Measurements from ENCODE around the gene FYN. TPM values are rescaled to one million over a fixed set of nuclear protein-coding genes. Genes with fewer than 3 reads are reported as not detected.
A peak's percentile ranks its signal among the peaks of the same experiment; 100 is the strongest.

FYN gene
- total and polyA plus RNA-seq, 2 of the 13 experiments (the other 11 are each of a cell fraction or from before 2014, with no cell fraction given): 15.5 to 24.6 TPM

DNA sequence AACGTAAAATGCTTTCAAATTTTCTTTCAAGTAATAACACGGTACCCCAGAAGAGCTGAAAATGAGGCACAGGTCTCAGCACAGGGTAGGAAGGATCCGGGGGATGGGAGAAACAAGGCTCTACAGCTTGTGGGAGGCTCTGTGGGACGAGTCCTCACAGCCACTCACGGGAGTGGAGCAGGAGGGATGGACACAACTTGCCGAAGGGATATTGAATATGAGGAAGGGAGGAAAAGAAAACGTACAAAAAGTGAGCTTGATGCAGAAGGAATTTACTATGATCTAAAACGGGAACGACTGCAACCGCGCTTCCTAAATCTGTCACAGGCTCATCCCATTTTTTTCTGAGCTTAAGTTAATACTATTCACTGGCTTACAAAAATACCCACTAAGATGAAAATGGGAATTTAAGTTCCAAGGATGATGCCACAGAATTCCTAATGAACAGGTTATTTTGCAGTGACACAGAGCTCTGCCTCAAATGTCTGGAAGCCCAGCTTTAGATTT is 72.9 kb downstream of the FYN start:
- Histone ChIP-seq H3K79me2 (ENCODE audit: insufficient read depth, low read length) (no peaks in the 10 kb centered on the region), H3K4me2 (ENCODE audit: low read depth, low read length) (no peak overlapping the region), H3K27me3 (ENCODE audit: control insufficient read depth in 1 of 2, insufficient read depth in 2 of 2, low read length in 2 of 2) (no peaks in the 10 kb centered on the region), H2AFZ (ENCODE audit: low read length) (no peak overlapping the region), H3K9ac (ENCODE audit: insufficient read depth, low read depth, low read length) (no peak overlapping the region), H3K4me1 (ENCODE audit: insufficient read depth, low read length) (peaks cover 26% of the 10 kb centered on the region), H4K20me1 (ENCODE audit: insufficient read depth, low read length) (no peaks in the 10 kb centered on the region), H3K36me3 (replicated peaks in 1 of 2; ENCODE audit: control insufficient read depth in 1 of 2, insufficient read depth in 2 of 2, low read length in 2 of 2) (no peaks in the 10 kb centered on the region), H3K9me3 (ENCODE audit: low read length) (no peaks in the 10 kb centered on the region), H3K27ac (ENCODE audit: extremely low read length, insufficient read depth, low read length) (no peak overlapping the region), H3K4me3 (replicated peaks in 1 of 3; ENCODE audit: insufficient read depth in 1 of 3, low read depth in 2 of 3, low read length in 3 of 3) (no peak overlapping the region)
- ChIA-PET POLR2A (no interaction called here), CTCF (ENCODE audit: low intra/inter-chr PET ratio, low total read pairs) (no interaction called here)
- 78% methylated on average over 11 of the region's 11 CpGs for WGBS (ENCODE audit: low lambda C conversion rate)
- no peak for ATAC-seq
- TF ChIP-seq TBX3 (IDR thresholded peaks at IDR 0.05; ENCODE audit: borderline replicate concordance) (no peak), ZNF782 (CRISPR knock-in tag; IDR thresholded peaks at IDR 0.05; ENCODE audit: borderline replicate concordance) (no peak), TEAD2 (CRISPR knock-in tag; IDR thresholded peaks at IDR 0.05) (no peak), ZNF598 (CRISPR knock-in tag; IDR thresholded peaks at IDR 0.05; ENCODE audit: borderline replicate concordance) (no peak), KDM2A (CRISPR knock-in tag; IDR thresholded peaks at IDR 0.05; ENCODE audit: borderline replicate concordance, low read depth) (no peak), ZSCAN20 (CRISPR knock-in tag; IDR thresholded peaks at IDR 0.05; ENCODE audit: borderline replicate concordance) (no peak), RBM39 (IDR thresholded peaks at IDR 0.05; ENCODE audit: low read depth, low read length, poor library complexity, severe bottlenecking) (no peak), HMG20A (CRISPR knock-in tag; IDR thresholded peaks at IDR 0.05; ENCODE audit: borderline replicate concordance) (no peak)
- no TSS peak for BruUV-seq (replicated peaks)
- no peak for FAIRE-seq
- no peak for DNase-seq (ENCODE audit: low spot score)
- intact Hi-C loops (cut with micrococcal nuclease; ENCODE audit: unreplicated experiment): no loop called here
- in situ Hi-C loops (cut with HindIII; ENCODE audit: extremely low pct_ligation_motif_present, low pct_unique_long_range_greater_than_20kb): no loop called here

DNA sequence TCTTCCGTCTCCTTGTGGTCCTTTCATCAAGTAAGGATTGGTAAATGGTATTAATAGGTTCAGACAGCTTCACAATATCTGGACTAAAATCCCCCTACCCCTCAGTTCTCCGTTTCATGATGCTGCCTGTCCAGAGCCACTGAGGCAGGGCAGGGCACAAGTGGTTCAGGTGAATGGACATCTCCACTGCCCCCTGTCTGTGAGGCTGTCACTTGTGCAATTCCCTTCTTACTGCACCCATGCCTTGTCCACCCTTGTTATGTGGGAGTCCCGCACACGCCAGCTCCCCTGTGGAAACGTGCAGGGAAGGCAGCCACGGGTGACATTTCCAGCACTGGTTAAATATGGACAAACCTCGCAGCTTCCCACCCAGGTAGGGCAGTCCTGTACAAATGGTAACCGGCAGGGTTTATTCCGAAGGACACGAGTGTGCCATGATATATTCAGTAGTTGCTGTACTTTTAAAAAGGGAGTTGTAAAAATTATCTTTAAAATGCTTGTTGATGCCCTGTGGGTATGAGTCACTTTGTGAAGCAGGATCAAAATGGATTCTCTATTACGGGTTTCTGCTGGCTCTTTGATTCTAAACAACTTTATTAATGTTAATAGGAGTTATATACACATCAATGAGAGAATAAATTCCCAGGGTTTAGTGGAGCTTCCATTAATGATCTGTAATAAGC is 73.5 kb downstream of the FYN start:
- H3K4me2 ChIP-seq (ENCODE audit: low read depth, low read length): no peak overlapping the region
- TF ChIP-seq, protein P1, sequence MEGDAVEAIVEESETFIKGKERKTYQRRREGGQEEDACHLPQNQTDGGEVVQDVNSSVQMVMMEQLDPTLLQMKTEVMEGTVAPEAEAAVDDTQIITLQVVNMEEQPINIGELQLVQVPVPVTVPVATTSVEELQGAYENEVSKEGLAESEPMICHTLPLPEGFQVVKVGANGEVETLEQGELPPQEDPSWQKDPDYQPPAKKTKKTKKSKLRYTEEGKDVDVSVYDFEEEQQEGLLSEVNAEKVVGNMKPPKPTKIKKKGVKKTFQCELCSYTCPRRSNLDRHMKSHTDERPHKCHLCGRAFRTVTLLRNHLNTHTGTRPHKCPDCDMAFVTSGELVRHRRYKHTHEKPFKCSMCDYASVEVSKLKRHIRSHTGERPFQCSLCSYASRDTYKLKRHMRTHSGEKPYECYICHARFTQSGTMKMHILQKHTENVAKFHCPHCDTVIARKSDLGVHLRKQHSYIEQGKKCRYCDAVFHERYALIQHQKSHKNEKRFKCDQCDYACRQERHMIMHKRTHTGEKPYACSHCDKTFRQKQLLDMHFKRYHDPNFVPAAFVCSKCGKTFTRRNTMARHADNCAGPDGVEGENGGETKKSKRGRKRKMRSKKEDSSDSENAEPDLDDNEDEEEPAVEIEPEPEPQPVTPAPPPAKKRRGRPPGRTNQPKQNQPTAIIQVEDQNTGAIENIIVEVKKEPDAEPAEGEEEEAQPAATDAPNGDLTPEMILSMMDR (CRISPR knock-in tag; IDR thresholded peaks at IDR 0.05): peak; percentile 30
- TF ChIP-seq ZNF670 (CRISPR knock-in tag; IDR thresholded peaks at IDR 0.05; ENCODE audit: borderline replicate concordance) (no peak), ZNF296 (CRISPR knock-in tag; conservative IDR thresholded peaks at IDR 0.05) (no peak), SMAD1 (CRISPR knock-in tag; IDR thresholded peaks at IDR 0.05; ENCODE audit: borderline replicate concordance, low read depth) (no peak), STAT5B (CRISPR knock-in tag; IDR thresholded peaks at IDR 0.05) (no peak)
- TF ChIP-seq, protein P2, sequence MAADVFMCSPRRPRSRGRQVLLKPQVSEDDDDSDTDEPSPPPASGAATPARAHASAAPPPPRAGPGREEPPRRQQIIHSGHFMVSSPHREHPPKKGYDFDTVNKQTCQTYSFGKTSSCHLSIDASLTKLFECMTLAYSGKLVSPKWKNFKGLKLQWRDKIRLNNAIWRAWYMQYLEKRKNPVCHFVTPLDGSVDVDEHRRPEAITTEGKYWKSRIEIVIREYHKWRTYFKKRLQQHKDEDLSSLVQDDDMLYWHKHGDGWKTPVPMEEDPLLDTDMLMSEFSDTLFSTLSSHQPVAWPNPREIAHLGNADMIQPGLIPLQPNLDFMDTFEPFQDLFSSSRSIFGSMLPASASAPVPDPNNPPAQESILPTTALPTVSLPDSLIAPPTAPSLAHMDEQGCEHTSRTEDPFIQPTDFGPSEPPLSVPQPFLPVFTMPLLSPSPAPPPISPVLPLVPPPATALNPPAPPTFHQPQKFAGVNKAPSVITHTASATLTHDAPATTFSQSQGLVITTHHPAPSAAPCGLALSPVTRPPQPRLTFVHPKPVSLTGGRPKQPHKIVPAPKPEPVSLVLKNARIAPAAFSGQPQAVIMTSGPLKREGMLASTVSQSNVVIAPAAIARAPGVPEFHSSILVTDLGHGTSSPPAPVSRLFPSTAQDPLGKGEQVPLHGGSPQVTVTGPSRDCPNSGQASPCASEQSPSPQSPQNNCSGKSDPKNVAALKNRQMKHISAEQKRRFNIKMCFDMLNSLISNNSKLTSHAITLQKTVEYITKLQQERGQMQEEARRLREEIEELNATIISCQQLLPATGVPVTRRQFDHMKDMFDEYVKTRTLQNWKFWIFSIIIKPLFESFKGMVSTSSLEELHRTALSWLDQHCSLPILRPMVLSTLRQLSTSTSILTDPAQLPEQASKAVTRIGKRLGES (CRISPR knock-in tag; IDR thresholded peaks at IDR 0.05; ENCODE audit: borderline replicate concordance): no peak

More for the DNA sequence above, 73.5 kb downstream of the FYN start:
- intact Hi-C loops (cut with micrococcal nuclease; ENCODE audit: unreplicated experiment): no loop called here
- H3K9ac ChIP-seq (ENCODE audit: insufficient read depth, low read depth, low read length): no peak overlapping the region
- H3K4me3 ChIP-seq (replicated peaks in 1 of 3; ENCODE audit: insufficient read depth in 1 of 3, low read depth in 2 of 3, low read length in 3 of 3): no peak overlapping the region
- H3K79me2 ChIP-seq (ENCODE audit: insufficient read depth, low read length): no peaks in the 10 kb centered on the region
- H3K9me3 ChIP-seq (ENCODE audit: low read length): no peaks in the 10 kb centered on the region
- no TSS peak for BruUV-seq (replicated peaks)
- H3K36me3 ChIP-seq (replicated peaks in 1 of 2; ENCODE audit: control insufficient read depth in 1 of 2, insufficient read depth in 2 of 2, low read length in 2 of 2): no peaks in the 10 kb centered on the region
- H3K27ac ChIP-seq (ENCODE audit: extremely low read length, insufficient read depth, low read length): no peak overlapping the region
- POLR2A ChIA-PET: no interaction called here
- H3K27me3 ChIP-seq (ENCODE audit: control insufficient read depth in 1 of 2, insufficient read depth in 2 of 2, low read length in 2 of 2): no peaks in the 10 kb centered on the region
- FAIRE-seq: no peak
- CTCF ChIA-PET (ENCODE audit: low intra/inter-chr PET ratio, low total read pairs): no interaction called here
- H2AFZ ChIP-seq (ENCODE audit: low read length): no peak overlapping the region
- 76% methylated on average over 11 of the region's 11 CpGs for WGBS (ENCODE audit: low lambda C conversion rate)
- no peaks in the 10 kb centered on the region for H4K20me1 ChIP-seq (ENCODE audit: insufficient read depth, low read length)
- in situ Hi-C loops (cut with HindIII; ENCODE audit: extremely low pct_ligation_motif_present, low pct_unique_long_range_greater_than_20kb): no loop called here
- DNase-seq (ENCODE audit: low spot score): no peak
- peak; percentile 41; the same call in 2 of the 3 replicates for ATAC-seq
- H3K4me1 ChIP-seq (ENCODE audit: insufficient read depth, low read length): peaks cover 32% of the 10 kb centered on the region

Measured in HepG2 (cell line).